Neutrophil (primary cell): ENCODE measurements around the gene ASTN2.

Source experiments
- H3K27ac ChIP-seq: fragments of 200-600 bp; sonication (generic); 2 replicates; pipeline ENCODE4 v1.5.1; 2016; ENCODE audit warnings: mild to moderate bottlenecking, moderate library complexity
- H3K27me3 ChIP-seq: fragments of 200-600 bp; sonication (generic); 2 replicates; pipeline ENCODE4 v1.6.0; 2016; ENCODE audit warnings: mild to moderate bottlenecking
- H3K36me3 ChIP-seq: fragments of 200-600 bp; sonication (generic); 2 replicates; pipeline ENCODE4 v1.5.1; 2017
- H3K4me1 ChIP-seq, 2 experiments: fragments of 200-600 bp in 1 of 2; sonication (generic) in 1 of 2; 1 replicate in 1 of 2; 2 replicates in 1 of 2; pipeline versions ENCODE4 v1.5.1 to v1.6.1; 2013 to 2016; ENCODE audit warnings: low read depth in 1 of 2, low read length in 1 of 2, mild to moderate bottlenecking in 1 of 2, moderate library complexity in 1 of 2; ENCODE audit not compliant: control insufficient read depth in 1 of 2, insufficient read depth in 1 of 2
- H3K4me3 ChIP-seq, 2 experiments: fragments of 200-600 bp in 1 of 2; sonication (generic) in 1 of 2; 1 replicate in 1 of 2; 2 replicates in 1 of 2; pipeline ENCODE4 v1.5.1; 2013 to 2016; ENCODE audit warnings: low read depth in 1 of 2, low read length in 1 of 2, mild to moderate bottlenecking in 1 of 2, moderate library complexity in 1 of 2
- H3K9me3 ChIP-seq: fragments of 200-600 bp; sonication (generic); 2 replicates; pipeline ENCODE4 v1.5.1; 2016
- CTCF ChIP-seq: fragments of 200-600 bp; sonication (generic); IDR thresholded peaks from 2 replicates; pipeline ENCODE4 v1.5.1; 2016; ENCODE audit warnings: antibody characterized with exemption

Gene ASTN2

DNA sequence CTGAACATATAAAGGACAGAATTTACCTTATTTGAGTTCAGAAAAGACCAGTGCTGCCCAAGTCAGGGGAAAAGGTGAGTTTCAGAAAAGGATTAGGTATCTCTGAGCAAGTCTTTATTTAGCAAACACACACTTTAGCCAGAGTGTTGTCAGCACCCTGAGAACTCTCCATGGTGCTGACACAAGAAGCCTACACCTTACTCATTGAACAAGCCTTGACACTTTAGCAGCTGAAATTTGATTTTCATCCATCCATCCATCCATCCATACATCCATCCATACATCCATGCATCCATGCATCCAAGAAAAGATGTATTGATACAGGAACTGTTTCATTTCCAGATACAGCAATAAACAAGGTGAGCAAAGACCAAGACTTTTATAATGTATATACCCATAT is 416.6 kb downstream of the ASTN2 start:
- H3K9me3 ChIP-seq: no peaks in the 10 kb centered on the region
- H3K36me3 ChIP-seq: no peaks in the 10 kb centered on the region
- TF ChIP-seq CTCF: no peak
- H3K27me3 ChIP-seq: no peaks in the 10 kb centered on the region
- no peak overlapping the region for H3K27ac ChIP-seq
- no peaks in the 10 kb centered on the region for H3K4me1 ChIP-seq
- H3K4me3 ChIP-seq: no peak overlapping the region

DNA sequence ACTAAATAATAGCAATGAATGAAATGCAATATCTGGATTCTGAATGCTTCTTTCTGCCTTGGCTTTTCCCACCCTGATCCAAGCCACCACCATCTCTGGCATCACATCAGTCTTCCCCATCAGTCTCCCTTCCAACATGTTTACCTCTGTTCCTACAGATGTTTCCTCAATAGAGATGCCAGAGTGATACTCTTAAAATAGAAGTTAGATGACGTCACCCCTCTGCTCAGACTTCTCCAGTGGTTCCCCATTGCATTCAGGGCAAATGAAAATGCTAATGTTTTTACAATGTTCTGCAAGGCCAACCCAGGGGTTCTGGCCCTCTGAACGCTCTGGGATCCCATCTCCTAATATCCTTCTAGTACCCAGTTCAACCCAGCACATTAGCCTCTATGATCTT is 422.0 kb downstream of the ASTN2 start:
- TF ChIP-seq CTCF: no peak
- Histone ChIP-seq H3K4me1 (no peaks in the 10 kb centered on the region), H3K9me3 (no peaks in the 10 kb centered on the region), H3K27ac (no peak overlapping the region), H3K36me3 (no peaks in the 10 kb centered on the region), H3K4me3 (no peak overlapping the region), H3K27me3 (no peaks in the 10 kb centered on the region)

DNA sequence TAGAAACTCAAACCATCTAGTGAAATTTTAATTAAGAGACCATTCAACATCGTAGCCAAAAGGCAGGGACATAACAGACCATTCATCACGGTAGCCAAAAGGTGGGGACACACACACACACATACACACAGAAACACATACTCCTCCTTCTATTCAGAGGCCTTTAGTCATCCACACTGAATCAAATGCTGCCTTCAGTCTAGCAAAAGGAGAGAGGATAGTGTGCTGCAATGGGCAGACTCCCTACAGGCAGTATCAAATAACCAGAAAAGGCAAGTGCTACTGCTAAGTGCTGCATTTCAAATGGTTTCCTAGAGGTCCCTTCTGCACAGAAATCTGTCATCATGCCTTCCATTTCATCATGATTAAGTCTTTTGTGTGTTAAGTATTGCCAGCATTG is 423.8 kb downstream of the ASTN2 start:
- TF ChIP-seq CTCF: no peak
- Histone ChIP-seq H3K27me3 (no peaks in the 10 kb centered on the region), H3K36me3 (no peaks in the 10 kb centered on the region), H3K4me3 (no peak overlapping the region), H3K27ac (no peak overlapping the region), H3K4me1 (no peaks in the 10 kb centered on the region), H3K9me3 (no peaks in the 10 kb centered on the region)

DNA sequence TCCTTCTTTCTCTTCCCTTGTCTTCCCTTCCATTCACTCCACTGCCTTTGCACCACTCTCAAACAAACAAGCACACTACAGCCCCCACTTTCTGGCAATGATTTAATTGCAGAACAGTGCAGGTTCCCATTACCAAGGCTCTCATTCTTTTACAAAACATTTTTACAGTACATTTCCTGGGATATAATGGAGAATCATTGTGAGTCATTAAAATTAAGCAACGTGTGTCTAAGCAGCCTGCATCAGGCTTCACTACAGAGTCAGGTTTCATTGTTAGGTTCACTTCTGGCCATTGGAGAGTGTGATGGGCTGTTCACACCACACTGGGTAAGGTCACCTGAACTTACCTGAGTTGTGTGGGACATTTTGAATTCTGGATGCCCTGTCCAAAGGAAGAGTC is 424.3 kb downstream of the ASTN2 start:
- no peaks in the 10 kb centered on the region for H3K36me3 ChIP-seq
- no peak overlapping the region for H3K4me3 ChIP-seq
- H3K4me1 ChIP-seq: no peaks in the 10 kb centered on the region
- H3K27me3 ChIP-seq: no peaks in the 10 kb centered on the region
- no peak overlapping the region for H3K27ac ChIP-seq
- no peak for TF ChIP-seq CTCF
- no peaks in the 10 kb centered on the region for H3K9me3 ChIP-seq

DNA sequence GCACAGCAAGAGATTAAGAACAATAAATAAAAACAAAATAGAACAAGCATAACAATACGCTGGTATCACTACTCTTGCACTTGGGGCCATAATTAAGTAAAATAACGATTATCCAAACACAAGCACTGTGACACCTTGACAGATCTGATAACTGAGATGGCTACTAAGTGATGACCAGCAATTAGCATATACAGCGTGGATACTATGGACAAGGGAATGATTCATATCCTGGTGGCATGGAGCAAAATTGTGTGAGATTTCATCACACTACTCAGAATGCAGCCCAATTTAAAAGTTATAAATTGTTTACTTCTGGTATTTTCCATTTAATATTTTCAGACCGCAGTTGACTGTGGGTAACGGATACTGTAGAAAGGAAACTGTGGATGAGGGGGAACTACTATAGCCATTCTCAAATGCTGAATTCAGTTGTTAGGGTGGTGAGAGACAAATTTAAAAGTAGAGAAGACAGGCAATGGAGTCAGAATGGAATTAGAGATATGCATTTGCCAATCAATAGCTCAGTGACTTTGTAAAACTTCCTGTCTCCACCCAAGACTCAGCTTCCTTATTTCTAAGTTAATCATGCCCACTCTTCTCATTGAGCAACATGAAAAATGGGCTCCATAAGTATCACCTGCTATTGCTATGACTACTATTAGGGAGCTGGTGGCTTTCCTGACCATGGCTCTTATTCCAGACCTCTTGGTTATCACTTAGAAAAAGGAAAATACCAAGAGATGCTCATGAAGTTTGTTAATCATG is 427.0 kb downstream of the ASTN2 start:
- no peaks in the 10 kb centered on the region for H3K36me3 ChIP-seq
- TF ChIP-seq CTCF: no peak
- H3K9me3 ChIP-seq: no peaks in the 10 kb centered on the region
- no peak overlapping the region for H3K4me3 ChIP-seq
- H3K27me3 ChIP-seq: no peaks in the 10 kb centered on the region
- no peaks in the 10 kb centered on the region for H3K4me1 ChIP-seq
- H3K27ac ChIP-seq: no peak overlapping the region

DNA sequence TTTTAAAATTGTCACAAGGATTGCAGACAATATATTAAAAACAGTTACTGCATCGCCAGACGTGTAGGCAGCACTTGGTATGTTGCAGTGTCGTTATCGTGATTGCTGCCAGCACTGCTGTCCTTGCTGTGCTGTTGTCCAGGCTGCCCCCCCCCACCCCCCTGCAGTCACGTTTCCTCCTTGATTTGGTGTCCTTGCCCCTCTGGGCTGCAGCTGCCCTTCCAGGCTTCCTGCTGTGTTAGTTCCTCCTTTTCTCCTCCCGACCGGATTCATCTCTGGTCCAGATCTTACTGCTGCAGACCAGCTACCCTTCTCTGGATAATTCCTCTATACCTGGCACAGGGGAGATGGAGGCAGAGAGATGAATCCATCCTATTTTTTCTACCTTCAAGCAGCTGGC is 428.8 kb downstream of the ASTN2 start:
- Histone ChIP-seq H3K4me3 (no peak overlapping the region), H3K36me3 (no peaks in the 10 kb centered on the region), H3K4me1 (no peaks in the 10 kb centered on the region), H3K27ac (no peak overlapping the region), H3K27me3 (no peaks in the 10 kb centered on the region), H3K9me3 (no peaks in the 10 kb centered on the region)
- TF ChIP-seq CTCF: no peak
